Neural cell (in vitro differentiated cells): ENCODE measurements around the gene C16orf96.

Source experiments
- CTCF ChIP-seq: fragments of 450-650 bp; IDR thresholded peaks from 2 replicates; pipeline ENCODE4 v1.5.1; 2014; ENCODE audit warnings: antibody characterized with exemption, mild to moderate bottlenecking, moderate library complexity; ENCODE audit not compliant: poor library complexity, severe bottlenecking
- MXI1 ChIP-seq: fragments of 450-650 bp; conservative IDR thresholded peaks from 2 replicates; pipeline ENCODE4 v1.6.1; 2014; ENCODE audit warnings: antibody characterized with exemption, mild to moderate bottlenecking; ENCODE audit not compliant: poor library complexity, severe bottlenecking
- TAF1 ChIP-seq: IDR thresholded peaks from 2 replicates; pipeline ENCODE4 v1.6.1; 2012; ENCODE audit warnings: low read depth

- no peak for TF ChIP-seq TAF1
- no peak for TF ChIP-seq MXI1
- no peak for TF ChIP-seq CTCF
Measured at GRCh38 chr16:4588961-4589360, 32.8 kb downstream of the C16orf96 start.
